Measurements from ENCODE around the gene TREML2.

- no peak for TF ChIP-seq CTCF (IDR thresholded peaks at IDR 0.05)
- no peak for TF ChIP-seq POLR2A (IDR thresholded peaks at IDR 0.05)
Observed at GRCh38 chr6:41209547-41210320, 8.8 kb upstream of the TREML2 start.
